Measurements from ENCODE around the gene CMSS1.

CMSS1 gene

GRCh38 chr3:99911433-99911832 is 93.8 kb downstream of the CMSS1 start (continued):
- TF ChIP-seq TSHZ1 (tag by site-specific recombination; IDR thresholded peaks at IDR 0.05; ENCODE audit: borderline replicate concordance) (peak; percentile 61; the same call in 1 of the 2 replicates), TRIM28 (IDR thresholded peaks at IDR 0.05; ENCODE audit: borderline replicate concordance, low read length) (no peak), ZNF341 (tag by site-specific recombination; IDR thresholded peaks at IDR 0.05; ENCODE audit: low read depth) (no peak), EGR2 (tag by site-specific recombination; IDR thresholded peaks at IDR 0.05; ENCODE audit: low read depth) (no peak), ZNF169 (tag by site-specific recombination; IDR thresholded peaks at IDR 0.05) (no peak), ZNF10 (tag by site-specific recombination; IDR thresholded peaks at IDR 0.05) (no peak), INSM2 (tag by site-specific recombination; IDR thresholded peaks at IDR 0.05) (no peak), OSR2 (tag by site-specific recombination; IDR thresholded peaks at IDR 0.05) (peak; percentile 81), ZBTB6 (tag by site-specific recombination; IDR thresholded peaks at IDR 0.05) (no peak), ZNF221 (tag by site-specific recombination; IDR thresholded peaks at IDR 0.05; ENCODE audit: borderline replicate concordance) (no peak)

- no peaks in the 10 kb centered on the region for H3K9me3 ChIP-seq (ENCODE audit: control insufficient read depth, insufficient read depth, low read depth, low read length)
- ChIA-PET CTCF (no interaction called here), POLR2A (interaction anchor here (0.7 kb wide), 1 partner anchor 56 kb away, joined by 3 read pairs; no protein-coding TSS in a partner anchor)
- no peak for TF ChIP-seq ZNF174 (tag by site-specific recombination; IDR thresholded peaks at IDR 0.05)
- no peak for TF ChIP-seq ZBTB17 (tag by site-specific recombination; IDR thresholded peaks at IDR 0.05)
- no peak for TF ChIP-seq ZNF629 (tag by site-specific recombination; IDR thresholded peaks at IDR 0.05)
- TF ChIP-seq ZBTB26 (tag by site-specific recombination; optimal IDR thresholded peaks at IDR 0.05) = no peak
- no peak for TF ChIP-seq ZNF776 (tag by site-specific recombination; IDR thresholded peaks at IDR 0.05; ENCODE audit: borderline replicate concordance)
- TF ChIP-seq ZNF747 (tag by site-specific recombination; IDR thresholded peaks at IDR 0.05) = no peak
- H3K4me1 ChIP-seq (ENCODE audit: control insufficient read depth, insufficient read depth, low read length) = peaks cover 4% of the 10 kb centered on the region
- no peak overlapping the region for H3K27ac ChIP-seq (ENCODE audit: extremely low read depth, low read depth, low read length)
- no peak overlapping the region for H3K4me3 ChIP-seq (ENCODE audit: low read depth, low read length)
- no peaks in the 10 kb centered on the region for H3K36me3 ChIP-seq (ENCODE audit: control insufficient read depth in 2 of 2, insufficient read depth in 1 of 2, low read length in 2 of 2)
Measured at GRCh38 chr3:99915906-99916432, 98.3 kb downstream of the CMSS1 start.

GRCh38 chr3:99918715-99919114 is 101.1 kb downstream of the CMSS1 start:
- Histone ChIP-seq H3K4me3 (ENCODE audit: low read depth, low read length) (no peak overlapping the region), H3K4me1 (ENCODE audit: control insufficient read depth, insufficient read depth, low read length) (peaks cover 3% of the 10 kb centered on the region; the same call in 1 of the 2 replicates), H3K27ac (ENCODE audit: extremely low read depth, low read depth, low read length) (no peak overlapping the region), H3K9me3 (ENCODE audit: control insufficient read depth, insufficient read depth, low read depth, low read length) (no peaks in the 10 kb centered on the region), H3K36me3 (ENCODE audit: control insufficient read depth in 2 of 2, insufficient read depth in 1 of 2, low read length in 2 of 2) (no peaks in the 10 kb centered on the region)
- CTCF ChIA-PET = interaction anchor here (0.5 to 0.6 kb wide), 2 partner anchors 24 to 25 kb away, joined by 3 to 4 read pairs; no protein-coding TSS in a partner anchor
- POLR2A ChIA-PET = no interaction called here
- TF ChIP-seq ZNF624 (tag by site-specific recombination; IDR thresholded peaks at IDR 0.05) (no peak), ZNF302 (tag by site-specific recombination; IDR thresholded peaks at IDR 0.05; ENCODE audit: low read depth) (no peak), OSR2 (tag by site-specific recombination; IDR thresholded peaks at IDR 0.05) (no peak), SP2 (tag by site-specific recombination; IDR thresholded peaks at IDR 0.05) (no peak), ZNF10 (tag by site-specific recombination; IDR thresholded peaks at IDR 0.05) (no peak), ZNF549 (tag by site-specific recombination; IDR thresholded peaks at IDR 0.05) (no peak), ZNF707 (tag by site-specific recombination; IDR thresholded peaks at IDR 0.05) (no peak), FEZF1 (tag by site-specific recombination; IDR thresholded peaks at IDR 0.05) (no peak), ZNF426 (tag by site-specific recombination; IDR thresholded peaks at IDR 0.05) (no peak), ZNF24 (tag by site-specific recombination; IDR thresholded peaks at IDR 0.05) (no peak), SCRT2 (tag by site-specific recombination; IDR thresholded peaks at IDR 0.05) (no peak), ZNF704 (tag by site-specific recombination; IDR thresholded peaks at IDR 0.05) (no peak)
